EL (cell line): Measurements from ENCODE around the gene SAAL1.
"Not testable (repeated sequence)": the region's sequence is repeated elsewhere in the genome, so short reads cannot be mapped to it uniquely, and the experiment has no call there.

Experiments used
- DNase-seq: peaks from one replicate; pipeline ENCODE4 v3.0.0-alpha.2; 2016

The SAAL1 gene

GRCh38 chr11:18105802-18106574 lies at the start of gene SAAL1:
SAAL1 (minus strand) TSS chr11:18106082; CDS start chr11:18106041, 41 bp downstream.
- DNase-seq = peak; percentile 81

GRCh38 chr11:18151581-18151980 lies 45.7 kb upstream of the SAAL1 start:
- DNase-seq = no peak

DNA sequence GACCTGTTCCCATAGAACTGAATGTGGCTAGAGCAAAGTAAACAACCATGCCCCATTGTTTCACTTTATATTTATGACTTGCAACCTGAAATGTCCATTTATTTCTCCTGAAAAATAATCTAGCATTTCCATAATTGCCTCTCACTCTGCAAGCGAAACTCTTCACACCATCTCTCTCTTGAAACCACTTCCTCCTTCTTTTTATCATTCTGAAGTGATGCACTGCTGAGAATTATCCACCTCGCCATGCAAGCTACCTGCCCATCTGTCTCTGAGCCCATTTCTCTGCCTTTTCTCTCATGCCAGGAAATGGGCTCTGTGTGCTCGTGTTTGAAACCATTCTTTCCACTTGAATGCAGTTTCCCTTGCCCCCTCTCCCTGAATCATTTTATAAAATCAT lies 40.0 kb upstream of the SAAL1 start:
- no peak for DNase-seq

DNA sequence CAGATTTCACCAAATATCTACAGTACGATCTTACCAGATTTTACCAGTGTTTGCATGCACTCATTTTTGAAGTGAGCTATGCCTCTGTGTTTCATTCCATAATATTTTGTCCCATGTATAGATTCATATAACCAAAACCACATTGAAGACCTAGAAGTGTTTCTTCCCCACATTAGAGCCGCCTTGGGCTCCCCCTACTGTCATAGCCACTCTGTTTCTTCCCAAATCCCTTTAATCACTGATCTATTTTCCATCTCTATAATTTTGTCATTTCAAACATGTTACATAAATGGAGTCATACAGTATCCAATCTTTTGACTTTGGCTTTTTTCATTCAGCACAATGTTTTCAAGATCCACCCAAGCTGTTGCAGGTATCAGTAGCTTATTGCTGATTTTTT lies 39.1 kb upstream of the SAAL1 start:
- no peak for DNase-seq

DNA sequence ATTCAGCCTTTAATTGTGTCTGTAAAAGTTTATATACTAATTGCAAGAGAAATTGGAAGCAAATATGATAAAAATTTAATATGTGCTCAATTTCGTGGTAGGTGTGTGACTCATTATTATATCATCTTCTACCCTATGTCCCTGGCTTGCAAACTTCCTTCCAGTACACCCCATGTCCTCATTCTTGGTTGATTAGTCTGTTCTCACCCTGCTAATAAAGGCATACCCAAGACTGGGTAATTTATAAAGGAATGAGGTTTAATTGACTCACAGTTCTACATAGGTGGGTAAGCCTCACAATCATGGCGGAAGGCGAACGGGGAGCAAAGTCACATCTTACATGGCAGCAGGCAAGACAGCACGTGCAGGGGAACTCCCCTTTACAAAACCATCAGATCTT lies 38.4 kb upstream of the SAAL1 start:
- peak; percentile 27 for DNase-seq

DNA sequence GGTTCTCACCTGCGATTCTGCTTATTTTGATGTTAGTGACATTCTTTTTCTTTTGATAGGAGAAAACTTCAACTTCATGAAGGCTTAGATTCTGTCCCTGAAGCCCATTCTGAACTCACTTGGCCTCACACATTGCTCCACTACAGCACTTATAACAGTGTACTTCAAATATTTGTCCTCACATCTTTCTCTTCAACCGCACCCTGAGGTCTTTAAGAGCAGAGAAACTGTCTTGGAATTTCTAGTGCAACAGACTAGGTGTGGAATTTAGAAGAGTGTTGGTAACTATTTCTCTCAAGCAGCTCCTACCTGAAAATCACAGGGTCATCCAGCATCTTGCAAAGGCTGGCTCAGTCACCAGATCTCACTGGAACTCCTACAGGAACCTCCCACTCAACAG lies 34.3 kb upstream of the SAAL1 start:
- no peak for DNase-seq

DNA sequence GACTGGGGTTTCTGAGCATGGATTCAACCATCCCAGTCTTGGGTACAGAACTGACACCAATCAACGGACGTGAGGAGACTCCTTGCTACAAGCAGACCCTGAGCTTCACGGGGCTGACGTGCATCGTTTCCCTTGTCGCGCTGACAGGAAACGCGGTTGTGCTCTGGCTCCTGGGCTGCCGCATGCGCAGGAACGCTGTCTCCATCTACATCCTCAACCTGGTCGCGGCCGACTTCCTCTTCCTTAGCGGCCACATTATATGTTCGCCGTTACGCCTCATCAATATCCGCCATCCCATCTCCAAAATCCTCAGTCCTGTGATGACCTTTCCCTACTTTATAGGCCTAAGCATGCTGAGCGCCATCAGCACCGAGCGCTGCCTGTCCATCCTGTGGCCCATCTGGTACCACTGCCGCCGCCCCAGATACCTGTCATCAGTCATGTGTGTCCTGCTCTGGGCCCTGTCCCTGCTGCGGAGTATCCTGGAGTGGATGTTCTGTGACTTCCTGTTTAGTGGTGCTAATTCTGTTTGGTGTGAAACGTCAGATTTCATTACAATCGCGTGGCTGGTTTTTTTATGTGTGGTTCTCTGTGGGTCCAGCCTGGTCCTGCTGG lies 31.4 kb upstream of the SAAL1 start:
- no peak for DNase-seq

DNA sequence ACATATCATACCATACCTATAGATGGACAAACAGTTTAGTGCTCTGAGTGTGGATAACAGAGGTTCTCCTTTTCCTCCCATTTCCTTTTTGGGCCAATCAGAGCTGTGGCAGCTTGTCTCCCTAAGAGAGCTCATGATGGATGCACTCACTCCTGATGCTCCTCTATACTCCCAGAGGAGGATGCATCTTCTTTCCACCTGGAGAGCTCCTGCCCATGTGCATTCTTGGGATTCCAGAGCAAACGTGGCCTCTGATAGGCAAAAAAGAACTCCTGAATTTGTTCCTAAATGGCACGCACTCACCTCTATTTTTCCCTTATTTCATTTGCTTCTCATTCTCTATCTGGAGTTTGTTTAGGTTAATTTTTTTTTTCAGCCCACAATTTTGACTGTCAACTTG lies 29.4 kb upstream of the SAAL1 start:
- no peak for DNase-seq

DNA sequence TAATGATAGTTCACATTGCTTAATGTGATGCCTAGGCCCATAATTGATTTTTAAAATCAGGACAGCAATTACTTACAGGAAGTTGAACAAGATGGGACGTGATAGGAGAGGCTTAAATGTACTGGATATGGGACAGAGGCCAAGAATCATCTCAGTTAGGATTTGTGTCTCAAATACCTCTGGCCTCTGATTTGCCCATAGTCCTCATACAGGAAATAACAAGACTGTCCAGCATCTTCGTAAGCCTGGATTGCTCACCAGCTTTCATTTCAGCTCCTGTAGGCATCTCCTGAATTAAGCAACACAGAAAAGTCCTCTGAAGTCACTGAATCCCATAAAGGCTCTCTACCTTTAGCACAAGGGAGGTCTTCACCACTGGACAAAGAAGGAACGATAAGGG lies 26.5 kb upstream of the SAAL1 start, which contains the start of gene MRGPRX3:
MRGPRX3 (plus strand) TSS at position 231 of the 400 bp plus-strand sequence. CDS start 4,632 bp downstream, outside the sequence.
- DNase-seq = no peak

DNA sequence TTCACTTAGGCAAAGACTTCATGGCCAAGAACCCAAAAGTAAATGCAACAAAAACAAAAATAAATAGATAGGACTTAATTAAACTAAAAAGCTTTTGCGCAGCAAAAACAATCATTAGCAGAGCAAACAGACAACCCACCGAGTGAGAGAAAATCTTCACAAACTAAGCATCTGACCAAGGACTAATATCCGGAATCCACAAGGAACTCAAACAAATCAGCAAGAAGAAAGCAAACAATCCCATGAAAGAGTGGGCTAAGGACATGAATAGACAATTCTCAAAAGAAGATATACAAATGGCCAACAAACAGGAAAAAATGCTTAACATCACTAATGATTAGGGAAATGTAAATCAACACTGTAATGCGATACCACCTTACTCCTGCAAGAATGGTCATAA lies 25.2 kb upstream of the SAAL1 start:
- not testable (repeated sequence) for DNase-seq

GRCh38 chr11:18121331-18121828 lies 15.5 kb upstream of the SAAL1 start:
- not testable (repeated sequence) for DNase-seq

- peak; percentile 60 for DNase-seq
Measured at GRCh38 chr11:18115360-18116127, 9.7 kb upstream of the SAAL1 start.

- DNase-seq = no peak
Measured at GRCh38 chr11:18111005-18111404, 5.1 kb upstream of the SAAL1 start.

DNA sequence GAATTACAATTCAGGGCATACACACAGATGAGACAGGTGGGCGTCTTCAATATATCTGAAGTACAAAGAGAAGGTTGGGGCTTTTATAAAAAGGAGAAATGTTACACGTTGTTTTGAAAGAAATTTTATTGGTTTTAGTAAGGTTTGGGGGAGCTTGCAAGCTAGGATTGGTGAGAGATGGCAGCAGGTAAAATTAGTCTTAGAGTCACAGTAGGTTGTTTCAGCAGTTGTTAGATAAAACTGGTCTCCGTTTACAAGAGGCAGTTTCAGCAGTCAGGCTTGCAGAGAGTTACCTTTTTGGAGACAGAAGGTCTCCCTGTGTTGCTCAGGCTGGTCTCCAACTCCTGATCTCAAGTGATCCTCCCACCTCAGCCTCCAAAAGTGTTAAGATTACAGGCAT lies 2.4 kb upstream of the SAAL1 start:
- no peak for DNase-seq

DNA sequence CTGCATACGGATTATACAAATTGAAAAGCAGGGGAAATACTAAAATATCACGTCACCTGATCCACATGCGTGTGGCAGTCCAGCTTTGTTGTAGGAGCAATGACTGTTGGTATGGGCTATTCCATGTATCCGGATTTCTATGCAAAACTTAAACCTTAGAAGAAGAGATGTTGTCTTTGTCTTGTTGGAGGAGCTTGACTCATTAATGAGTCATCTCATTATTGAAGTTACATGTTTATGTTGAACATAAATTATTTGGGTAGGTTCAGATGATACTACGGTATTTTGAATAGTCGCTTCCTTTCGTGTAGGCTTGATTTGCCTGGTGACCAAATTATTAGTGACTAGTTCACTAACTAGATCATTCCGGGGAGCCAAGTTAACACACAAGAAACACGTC lies 806 bp upstream of the SAAL1 start:
- DNase-seq = peak; percentile 46

- DNase-seq = no peak
Measured at GRCh38 chr11:18105086-18105801, 638 bp downstream of the SAAL1 start.

GRCh38 chr11:18100926-18101656 lies 4.8 kb downstream of the SAAL1 start:
- no peak for DNase-seq

GRCh38 chr11:18093959-18094358 lies 11.9 kb downstream of the SAAL1 start:
- no peak for DNase-seq

DNA sequence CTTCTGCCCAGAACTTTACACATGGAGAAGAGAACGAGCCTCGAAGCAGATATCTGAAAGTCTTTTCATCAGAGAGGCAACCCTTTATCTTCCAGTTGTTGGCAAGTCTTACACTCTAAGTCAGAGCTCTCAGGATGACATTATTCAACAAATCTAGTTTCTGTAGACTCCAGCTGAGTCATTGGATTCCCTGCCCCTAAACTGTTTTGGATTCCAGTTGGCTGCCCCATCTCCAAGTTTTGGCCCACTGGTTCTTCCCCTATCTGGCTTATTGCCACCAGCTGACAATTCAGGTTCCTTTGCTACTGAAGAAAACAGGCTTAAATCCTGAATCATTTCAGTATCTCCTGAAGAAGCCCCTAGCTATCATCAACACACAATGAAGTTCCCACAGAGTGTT lies 14.2 kb downstream of the SAAL1 start:
- DNase-seq = peak; percentile 34

GRCh38 chr11:18088966-18089365 lies 16.9 kb downstream of the SAAL1 start:
- no peak for DNase-seq

DNA sequence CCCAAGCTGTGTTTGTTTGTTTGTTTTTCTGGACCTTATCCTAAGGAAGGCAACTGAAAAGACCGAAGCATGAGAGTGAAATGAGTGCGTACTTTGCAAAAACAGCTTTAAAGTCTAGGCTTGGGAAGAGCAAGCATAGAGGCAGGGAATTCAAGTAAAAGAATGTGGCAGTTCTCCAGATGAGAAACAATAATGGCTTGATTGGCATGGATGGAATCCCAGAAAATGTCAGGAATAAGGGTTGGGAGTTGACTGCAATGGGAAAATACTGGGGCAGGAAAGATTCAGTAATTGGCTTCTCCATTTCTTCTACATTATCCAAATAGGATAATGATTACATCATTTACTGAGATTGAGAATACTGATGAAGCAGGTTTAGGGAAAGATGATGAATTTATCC lies 17.5 kb downstream of the SAAL1 start:
- peak; percentile 21 for DNase-seq

- DNase-seq = no peak
Measured at GRCh38 chr11:18081551-18081950, 24.3 kb downstream of the SAAL1 start.
